Testis (tissue), 2 donors: Measurements from ENCODE around the gene RBFOX1.

Experiments
- POLR2A ChIP-seq: fragments of 450-650 bp; IDR thresholded peaks from one replicate; pipeline ENCODE4 v1.6.1; 2017; ENCODE audit warnings: antibody characterized with exemption, mild to moderate bottlenecking, moderate library complexity
- TF ChIP-seq, protein P1 (sequence below), 3 experiments: fragments of 450-650 bp in 2 of 3; fragments of 200-600 bp in 1 of 3; sonication (generic) in 1 of 3; IDR thresholded peaks; one replicate each; pipeline ENCODE4 v1.5.1; 2016 to 2019; ENCODE audit warnings: antibody characterized with exemption in 3 of 3, mild to moderate bottlenecking in 2 of 3, moderate library complexity in 1 of 3

- TF ChIP-seq, protein P1, sequence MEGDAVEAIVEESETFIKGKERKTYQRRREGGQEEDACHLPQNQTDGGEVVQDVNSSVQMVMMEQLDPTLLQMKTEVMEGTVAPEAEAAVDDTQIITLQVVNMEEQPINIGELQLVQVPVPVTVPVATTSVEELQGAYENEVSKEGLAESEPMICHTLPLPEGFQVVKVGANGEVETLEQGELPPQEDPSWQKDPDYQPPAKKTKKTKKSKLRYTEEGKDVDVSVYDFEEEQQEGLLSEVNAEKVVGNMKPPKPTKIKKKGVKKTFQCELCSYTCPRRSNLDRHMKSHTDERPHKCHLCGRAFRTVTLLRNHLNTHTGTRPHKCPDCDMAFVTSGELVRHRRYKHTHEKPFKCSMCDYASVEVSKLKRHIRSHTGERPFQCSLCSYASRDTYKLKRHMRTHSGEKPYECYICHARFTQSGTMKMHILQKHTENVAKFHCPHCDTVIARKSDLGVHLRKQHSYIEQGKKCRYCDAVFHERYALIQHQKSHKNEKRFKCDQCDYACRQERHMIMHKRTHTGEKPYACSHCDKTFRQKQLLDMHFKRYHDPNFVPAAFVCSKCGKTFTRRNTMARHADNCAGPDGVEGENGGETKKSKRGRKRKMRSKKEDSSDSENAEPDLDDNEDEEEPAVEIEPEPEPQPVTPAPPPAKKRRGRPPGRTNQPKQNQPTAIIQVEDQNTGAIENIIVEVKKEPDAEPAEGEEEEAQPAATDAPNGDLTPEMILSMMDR (IDR thresholded peaks at IDR 0.05), result no peak
- no peak for TF ChIP-seq POLR2A
These were observed 155.1 kb downstream of the RBFOX1 start for GRCh38 chr16:7487574-7488323.
